Activated naive CD8-positive, alpha-beta T cell treated with anti-CD3 and anti-CD28 coated beads, Interleukin-2, amount 50 U/mL, for 16 hours (primary cell): Measurements from ENCODE around the gene ARHGEF37.
"Not testable (repeated sequence)": the region's sequence is repeated elsewhere in the genome, so short reads cannot be mapped to it uniquely, and the experiment has no call there.

Experiments
- DNase-seq: peaks from one replicate; pipeline ENCODE4 v3.0.0-alpha.2; 2020; ENCODE audit warnings: low read depth, low spot score

Gene ARHGEF37

GRCh38 chr5:149564542-149565140 lies 16.7 kb upstream of the ARHGEF37 start:
- DNase-seq: not testable (repeated sequence)

- no peak for DNase-seq
Measured at GRCh38 chr5:149567226-149567625, 14.1 kb upstream of the ARHGEF37 start.

GRCh38 chr5:149572170-149572569 lies 9.1 kb upstream of the ARHGEF37 start:
- DNase-seq: no peak

- DNase-seq: no peak
Measured at GRCh38 chr5:149572576-149573231, 8.6 kb upstream of the ARHGEF37 start.

- DNase-seq: no peak
Measured at GRCh38 chr5:149575131-149575530, 6.2 kb upstream of the ARHGEF37 start.

- DNase-seq: no peak
Measured at GRCh38 chr5:149576021-149576420, 5.3 kb upstream of the ARHGEF37 start.

GRCh38 chr5:149578896-149579295 lies 2.4 kb upstream of the ARHGEF37 start:
- no peak for DNase-seq

GRCh38 chr5:149580808-149581191 lies 498 bp upstream of the ARHGEF37 start:
- DNase-seq: no peak

- DNase-seq: no peak
Measured at GRCh38 chr5:149581931-149582768, 852 bp downstream of the ARHGEF37 start.

GRCh38 chr5:149583394-149583793 lies 2.1 kb downstream of the ARHGEF37 start:
- DNase-seq: no peak

- DNase-seq: no peak
Measured at GRCh38 chr5:149584121-149584520, 2.8 kb downstream of the ARHGEF37 start.

- no peak for DNase-seq
Measured at GRCh38 chr5:149585910-149586309, 4.6 kb downstream of the ARHGEF37 start.

GRCh38 chr5:149586708-149587318 lies 5.5 kb downstream of the ARHGEF37 start:
- no peak for DNase-seq

GRCh38 chr5:149588936-149589335 lies 7.6 kb downstream of the ARHGEF37 start:
- DNase-seq: no peak

GRCh38 chr5:149593370-149593769 lies 12.1 kb downstream of the ARHGEF37 start:
- DNase-seq: no peak

- no peak for DNase-seq
Measured at GRCh38 chr5:149594206-149594895, 13.1 kb downstream of the ARHGEF37 start.

- not testable (repeated sequence) for DNase-seq
Measured at GRCh38 chr5:149595105-149595504, 13.8 kb downstream of the ARHGEF37 start.

- DNase-seq: no peak
Measured at GRCh38 chr5:149596712-149597111, 15.4 kb downstream of the ARHGEF37 start.

- DNase-seq: no peak
Measured at GRCh38 chr5:149597618-149598017, 16.3 kb downstream of the ARHGEF37 start.

- DNase-seq: not testable (repeated sequence)
Measured at GRCh38 chr5:149598234-149598633, 16.9 kb downstream of the ARHGEF37 start.

- DNase-seq: no peak
Measured at GRCh38 chr5:149598966-149599365, 17.7 kb downstream of the ARHGEF37 start.

- DNase-seq: no peak
Measured at GRCh38 chr5:149599375-149599774, 18.1 kb downstream of the ARHGEF37 start.
